ENCODE results near the gene LACTB.
"Not testable (repeated sequence)": the region's sequence is repeated elsewhere in the genome, so short reads cannot be mapped to it uniquely, and the experiment has no call there.

The LACTB gene

GRCh38 chr15:63103416-63103815 is 18.2 kb upstream of the LACTB start:
- TF ChIP-seq SPI1 (IDR thresholded peaks at IDR 0.05; ENCODE audit: borderline replicate concordance, low read depth) (no peak), REST (IDR thresholded peaks at IDR 0.05; ENCODE audit: insufficient replicate concordance, low read depth) (no peak), GABPA (IDR thresholded peaks at IDR 0.05; ENCODE audit: low read depth) (no peak), POLR2AphosphoS5 (IDR thresholded peaks at IDR 0.05; ENCODE audit: low read depth) (no peak), CTCF (IDR thresholded peaks at IDR 0.05; ENCODE audit: insufficient read depth, low read length) (no peak)
- H3K27me3 ChIP-seq (ENCODE audit: insufficient read depth, poor library complexity, severe bottlenecking), result no peaks in the 10 kb centered on the region
- H3K4me3 ChIP-seq (replicated peaks; ENCODE audit: insufficient read depth, low read length), result no peak overlapping the region
- no peak for DNase-seq (ENCODE audit: low read depth in 1 of 2, low spot score in 1 of 2)
- H3K27ac ChIP-seq (replicated peaks), result no peak overlapping the region

- H3K27me3 ChIP-seq (ENCODE audit: insufficient read depth, poor library complexity, severe bottlenecking), result no peaks in the 10 kb centered on the region
Measured at GRCh38 chr15:63104727-63105126, 16.9 kb upstream of the LACTB start.

GRCh38 chr15:63105354-63105753 is 16.3 kb upstream of the LACTB start:
- H3K27ac ChIP-seq (replicated peaks), result peak overlapping the region; percentile 26
- not testable (repeated sequence) for H3K27me3 ChIP-seq (ENCODE audit: insufficient read depth, poor library complexity, severe bottlenecking); H3K4me3 ChIP-seq (replicated peaks; ENCODE audit: insufficient read depth, low read length); DNase-seq (ENCODE audit: low read depth in 1 of 2, low spot score in 1 of 2)

More at GRCh38 chr15:63104727-63105126, 16.9 kb upstream of the LACTB start:
- peak in 1 of 2 experiments; percentile 46 for DNase-seq (ENCODE audit: low read depth in 1 of 2, low spot score in 1 of 2)
- no peak overlapping the region for H3K4me3 ChIP-seq (replicated peaks; ENCODE audit: insufficient read depth, low read length)
- H3K27ac ChIP-seq (replicated peaks), result peak overlapping the region; percentile 26
- TF ChIP-seq POLR2AphosphoS5 (IDR thresholded peaks at IDR 0.05; ENCODE audit: low read depth), result no peak
- no peak for TF ChIP-seq REST (IDR thresholded peaks at IDR 0.05; ENCODE audit: insufficient replicate concordance, low read depth)
- no peak for TF ChIP-seq GABPA (IDR thresholded peaks at IDR 0.05; ENCODE audit: low read depth)
- no peak for TF ChIP-seq CTCF (IDR thresholded peaks at IDR 0.05; ENCODE audit: insufficient read depth, low read length)
- no peak for TF ChIP-seq SPI1 (IDR thresholded peaks at IDR 0.05; ENCODE audit: borderline replicate concordance, low read depth)

GRCh38 chr15:63107895-63108546 is 13.6 kb upstream of the LACTB start:
- Histone ChIP-seq H3K4me3 (replicated peaks; ENCODE audit: insufficient read depth, low read length) (no peak overlapping the region), H3K27me3 (ENCODE audit: insufficient read depth, poor library complexity, severe bottlenecking) (no peaks in the 10 kb centered on the region), H3K27ac (replicated peaks) (no peak overlapping the region)
- no peak for TF ChIP-seq SPI1 (IDR thresholded peaks at IDR 0.05; ENCODE audit: borderline replicate concordance, low read depth)
- no peak for TF ChIP-seq POLR2AphosphoS5 (IDR thresholded peaks at IDR 0.05; ENCODE audit: low read depth)
- TF ChIP-seq CTCF (IDR thresholded peaks at IDR 0.05; ENCODE audit: insufficient read depth, low read length), result no peak
- TF ChIP-seq REST (IDR thresholded peaks at IDR 0.05; ENCODE audit: insufficient replicate concordance, low read depth), result no peak
- no peak for TF ChIP-seq GABPA (IDR thresholded peaks at IDR 0.05; ENCODE audit: low read depth)
- DNase-seq (ENCODE audit: low read depth in 1 of 2, low spot score in 1 of 2), result no peak

All from HL-60 (cell line).